Measurements from ENCODE around the gene ENTHD1. TPM values are rescaled to one million over a fixed set of nuclear protein-coding genes. Genes with fewer than 3 reads are reported as not detected.

ENTHD1 gene
- total and polyA plus RNA-seq, 10 of the 15 experiments (the other 5 are each of a cell fraction or from before 2014, with no cell fraction given) = 0.09 to 0.52 (median 0.21) TPM; not detected in 1

GRCh38 chr22:39915295-39915726 lies 21.8 kb upstream of the ENTHD1 start:
- ChIA-PET CTCF (interaction anchor here (0.8 to 1.1 kb wide), 5 partner anchors 13 to 109 kb away, joined by 3 to 8 read pairs (median 4); no protein-coding TSS in a partner anchor), SMC1A (ENCODE audit: uncharacterized antibody, unreplicated experiment) (interaction anchor here (0.8 to 9.7 kb wide), 9 partner anchors 9 to 126 kb away, joined by 3 to 108 read pairs (median 5); partner anchors contain the start of gene GRAP2), POLR2A (interaction anchor here (2.1 kb wide), 1 partner anchor 13 kb away, joined by 7 read pairs; no protein-coding TSS in a partner anchor), RAD21 (ENCODE audit: unreplicated experiment) (interaction anchor here (1.2 kb wide), 2 partner anchors 18 to 121 kb away, joined by 3 read pairs; no protein-coding TSS in a partner anchor)
- DNase-seq (ENCODE audit: low read depth, low spot score) = no peak
- H3K4me2 ChIP-seq (ENCODE audit: control insufficient read depth, insufficient read depth) = no peak overlapping the region
- no peaks in the 10 kb centered on the region for H3K9me3 ChIP-seq (replicated peaks; ENCODE audit: control insufficient read depth, insufficient read depth, low read length)
- BruUV-seq (replicated peaks) = no TSS peak
- peaks cover 89% of the 10 kb centered on the region for H3K79me2 ChIP-seq (ENCODE audit: control insufficient read depth, insufficient read depth, low read length)
- no peak overlapping the region for H3K27ac ChIP-seq (ENCODE audit: control insufficient read depth, insufficient read depth)
- H3K4me3 ChIP-seq = no peak overlapping the region
- TF ChIP-seq FOXM1 (IDR thresholded peaks at IDR 0.05; ENCODE audit: low read depth, low read length) = no peak
- TF ChIP-seq MYB (IDR thresholded peaks at IDR 0.05; ENCODE audit: borderline replicate concordance, low read depth, low read length) = no peak
- no peak for TF ChIP-seq JUNB (IDR thresholded peaks at IDR 0.05)
- TF ChIP-seq ZNF207 (IDR thresholded peaks at IDR 0.05; ENCODE audit: borderline replicate concordance) = no peak
- TF ChIP-seq RB1 (IDR thresholded peaks at IDR 0.05; ENCODE audit: borderline replicate concordance) = no peak
- TF ChIP-seq ZSCAN29 (IDR thresholded peaks at IDR 0.05) = no peak
- TF ChIP-seq POU2F2 (IDR thresholded peaks at IDR 0.05; ENCODE audit: borderline replicate concordance, low read depth, low read length) = no peak
- TF ChIP-seq TCF7 (IDR thresholded peaks at IDR 0.05; ENCODE audit: borderline replicate concordance) = no peak
- WGBS (ENCODE audit: insufficient coverage, insufficient replicate concordance, low lambda C conversion rate, missing lambda C conversion rate) = 85% methylated on average over 4 of the region's 4 CpGs
- no peaks in the 10 kb centered on the region for H4K20me1 ChIP-seq (ENCODE audit: control insufficient read depth, insufficient read depth)
- in situ Hi-C loops (cut with MboI) (no loop called here), intact Hi-C loops (cut with micrococcal nuclease; ENCODE audit: unreplicated experiment) (no loop called here)
- ATAC-seq = peak; percentile 8; the same call in 2 of the 3 replicates
- H3K4me1 ChIP-seq (ENCODE audit: control insufficient read depth, insufficient read depth, low read length) = peaks cover 15% of the 10 kb centered on the region
- H3K9ac ChIP-seq (ENCODE audit: control insufficient read depth, insufficient read depth, low read length) = no peak overlapping the region
- H3K36me3 ChIP-seq (ENCODE audit: control insufficient read depth in 2 of 2, insufficient read depth in 2 of 2, low read length in 1 of 2) = peaks cover 6 to 9% of the 10 kb centered on the region in 2 experiments
- no peak overlapping the region for H2AFZ ChIP-seq (ENCODE audit: control insufficient read depth, low read depth, low read length)
- H3K27me3 ChIP-seq (replicated peaks in 1 of 2; ENCODE audit: control insufficient read depth in 2 of 2, insufficient read depth in 2 of 2, low read length in 1 of 2) = no peaks in the 10 kb centered on the region
- FAIRE-seq = no peak

Data from GM12878 (cell line).